NCI-H1105 (cell line): ENCODE results near the gene PRMT1.
A peak's percentile ranks its signal among the peaks of the same experiment; 100 is the strongest.

Experiments
- DNase-seq: peaks from one replicate; lab custom pipeline; 2025; lab: John Stamatoyannopoulos, UW

PRMT1 gene

DNA sequence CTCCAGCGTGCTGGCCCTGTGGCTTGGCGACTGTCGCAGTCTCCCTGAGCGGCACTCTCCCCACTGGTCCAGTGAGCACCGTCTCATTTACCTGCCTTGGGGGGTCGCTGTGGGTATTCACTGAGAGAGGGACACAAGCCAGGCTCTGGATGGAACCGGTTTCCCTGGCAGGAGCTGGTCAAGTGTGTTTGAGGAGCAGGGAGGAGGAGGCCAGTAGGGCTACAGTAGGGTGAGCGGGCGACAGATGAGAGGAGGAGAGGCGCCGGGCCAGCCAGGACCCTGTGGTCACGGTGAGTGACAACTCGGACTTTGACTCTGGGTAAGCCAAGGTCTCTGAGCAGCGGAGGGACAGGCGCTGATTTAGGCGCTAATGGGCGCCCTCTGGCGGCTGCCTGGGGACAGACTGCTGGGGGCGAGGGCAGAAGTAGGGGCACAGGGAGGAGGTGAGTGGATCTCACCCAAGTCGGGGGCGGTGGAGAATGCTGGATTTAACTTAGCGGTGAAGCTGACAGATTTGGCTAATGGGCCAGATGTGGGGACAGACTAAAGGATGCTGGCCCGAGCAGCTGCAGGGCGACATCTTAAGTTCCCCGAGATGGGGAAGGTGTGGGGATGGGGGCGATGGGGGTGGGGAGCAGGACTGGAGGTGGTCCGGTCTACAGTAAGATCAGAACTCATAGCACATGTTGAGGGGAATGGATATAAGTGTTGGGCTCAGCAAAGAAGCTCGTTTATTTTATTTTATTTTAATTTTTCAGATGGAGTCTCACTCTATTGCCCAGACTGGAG is 4.7 kb upstream of the PRMT1 start:
- peak; percentile 70 for DNase-seq

- peak; percentile 74 for DNase-seq
Observed at GRCh38 chr19:49676136-49676783, 811 bp upstream of the PRMT1 start.

DNA sequence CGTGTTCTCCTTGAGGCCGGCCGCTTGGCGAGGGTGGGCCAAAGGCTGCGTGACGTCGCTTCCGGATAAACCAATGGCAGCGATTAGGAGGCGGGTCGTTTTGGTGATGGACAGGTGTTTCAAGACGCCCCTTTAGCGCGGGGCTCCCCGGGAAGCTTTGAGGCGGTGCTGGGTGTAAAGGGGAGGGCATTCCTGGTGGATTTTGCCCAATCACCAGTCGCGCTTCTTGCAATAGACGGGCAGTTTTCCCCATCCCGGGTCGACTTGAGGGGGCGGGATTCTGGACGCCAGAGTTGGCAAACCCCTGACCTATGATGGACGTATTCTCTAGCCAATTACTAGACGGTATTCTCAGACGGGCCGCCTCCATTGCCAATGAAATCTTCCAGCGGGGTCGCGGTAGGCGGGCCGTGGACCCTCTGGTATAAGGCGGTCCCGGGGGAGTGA is 264 bp upstream of the PRMT1 start:
- peak; percentile 100 for DNase-seq

DNA sequence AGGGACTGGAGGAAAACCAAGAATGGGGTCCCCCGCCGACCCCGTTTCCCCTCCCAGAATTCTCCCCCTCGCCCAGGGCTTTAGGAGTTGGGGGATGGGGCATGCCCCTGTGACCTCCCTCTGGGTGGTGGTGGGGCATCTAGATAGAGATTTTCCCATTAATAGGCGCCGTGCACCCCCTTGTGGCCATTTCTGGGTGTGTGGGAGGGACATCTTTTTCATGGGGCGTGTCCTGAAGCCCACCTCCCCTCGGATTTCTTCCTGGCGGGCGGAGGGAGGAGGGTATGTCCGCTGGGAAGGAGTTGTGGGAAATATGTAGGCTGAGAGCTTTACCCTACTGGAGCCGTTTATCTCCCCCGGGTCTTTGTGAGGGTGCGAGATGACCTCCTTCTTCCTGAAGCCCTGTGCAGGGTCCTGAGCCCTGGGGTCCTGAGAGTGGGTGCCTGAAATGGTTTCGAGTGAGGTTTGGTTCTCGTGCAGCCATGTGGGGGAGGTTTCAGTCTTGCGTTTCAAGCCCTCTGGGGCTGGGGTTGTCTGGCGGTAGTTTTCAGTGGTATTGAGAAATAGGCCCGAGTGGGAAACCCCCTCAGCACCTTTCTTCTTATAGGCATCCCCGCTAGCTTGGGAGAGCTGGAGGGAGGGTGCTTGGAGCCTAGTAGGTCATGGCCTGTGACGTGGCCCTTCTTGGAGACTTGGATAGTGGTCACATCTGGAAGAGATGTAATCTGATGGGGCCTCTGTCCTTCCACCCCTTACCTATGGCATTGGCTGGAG is 1.0 kb downstream of the PRMT1 start:
- DNase-seq: peak; percentile 55

DNA sequence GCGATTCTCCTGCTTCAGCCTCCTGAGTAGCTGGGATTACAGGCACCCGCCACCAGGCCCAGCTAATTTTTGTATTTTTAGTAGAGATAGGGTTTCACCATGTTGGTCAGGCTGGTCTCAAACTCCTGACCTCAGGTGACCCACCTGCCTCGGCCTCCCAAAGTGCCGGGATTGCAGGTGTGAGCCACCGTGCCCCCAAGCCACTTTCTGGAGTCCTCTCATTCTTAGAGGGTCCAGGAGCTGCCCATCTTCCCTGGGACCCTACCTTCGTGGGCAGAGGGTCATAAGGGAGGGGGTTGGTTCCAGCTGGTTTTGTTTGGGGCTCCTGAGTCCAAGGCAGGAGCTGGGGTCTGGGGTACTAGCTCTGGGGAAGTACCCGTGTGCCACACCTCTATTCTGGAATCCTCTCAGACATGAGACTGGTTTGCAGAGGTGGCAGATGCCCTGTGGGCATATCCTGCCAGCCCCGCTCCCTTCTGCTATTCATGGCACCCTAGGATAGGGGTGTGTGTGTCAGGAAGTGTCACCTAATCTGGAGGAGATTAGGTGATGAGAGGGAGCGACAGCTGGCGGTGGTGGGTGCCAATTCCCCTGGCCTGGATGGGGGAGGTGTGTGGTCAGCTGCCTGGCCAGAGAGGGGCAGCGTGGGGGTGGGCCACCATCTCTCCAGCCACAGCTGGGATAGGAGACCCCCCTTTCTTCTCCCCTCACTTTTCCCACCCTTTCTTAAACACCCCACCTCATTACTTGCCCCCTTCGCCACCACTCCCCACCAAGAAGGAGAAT is 2.1 kb downstream of the PRMT1 start:
- DNase-seq: no peak

GRCh38 chr19:49679771-49680413 is 2.8 kb downstream of the PRMT1 start:
- DNase-seq: no peak

GRCh38 chr19:49680421-49681351 is 3.6 kb downstream of the PRMT1 start:
- peak; percentile 93 for DNase-seq

DNA sequence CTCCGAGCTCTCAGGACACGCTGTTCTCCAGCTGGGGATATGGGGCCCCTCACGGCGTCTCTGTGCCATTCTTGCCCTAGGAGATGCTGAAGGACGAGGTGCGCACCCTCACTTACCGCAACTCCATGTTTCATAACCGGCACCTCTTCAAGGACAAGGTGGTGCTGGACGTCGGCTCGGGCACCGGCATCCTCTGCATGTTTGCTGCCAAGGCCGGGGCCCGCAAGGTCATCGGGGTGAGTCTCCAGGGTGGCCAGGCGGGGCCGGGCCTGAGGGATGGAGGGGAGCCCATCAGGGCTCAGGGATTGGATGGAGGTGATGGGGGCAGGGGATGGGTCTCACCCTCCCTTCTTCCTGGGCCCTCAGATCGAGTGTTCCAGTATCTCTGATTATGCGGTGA is 4.8 kb downstream of the PRMT1 start:
- DNase-seq: no peak

GRCh38 chr19:49682274-49682673 is 5.2 kb downstream of the PRMT1 start:
- DNase-seq: no peak

GRCh38 chr19:49683814-49684250 is 6.8 kb downstream of the PRMT1 start:
- DNase-seq: no peak

GRCh38 chr19:49684251-49684982 is 7.3 kb downstream of the PRMT1 start:
- no peak for DNase-seq

DNA sequence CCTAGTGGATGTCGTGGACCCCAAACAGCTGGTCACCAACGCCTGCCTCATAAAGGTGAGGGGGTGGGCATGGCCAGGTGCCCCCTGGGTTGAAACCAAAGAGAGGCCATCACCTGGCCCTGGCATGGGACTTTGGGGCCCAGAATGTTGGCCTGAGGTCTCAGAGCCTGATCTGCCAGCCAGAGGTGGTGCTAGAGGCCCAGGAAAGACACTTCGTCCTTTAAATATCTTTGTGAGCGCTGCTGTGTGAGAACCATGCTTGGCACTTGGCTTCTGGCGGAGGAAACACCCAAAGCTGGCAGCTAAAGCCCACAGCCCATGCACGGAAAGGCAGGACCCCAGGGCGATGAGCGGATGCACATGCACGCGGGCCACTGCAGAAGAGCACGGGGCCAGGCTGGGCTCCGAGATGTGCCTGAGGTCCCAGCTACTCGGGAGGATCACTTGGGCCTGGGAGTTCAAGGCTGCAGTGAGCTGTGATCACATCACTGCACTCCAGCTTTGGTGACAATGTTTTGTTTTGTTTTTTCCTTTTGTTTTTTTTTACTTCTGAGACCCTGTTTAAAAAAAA is 8.0 kb downstream of the PRMT1 start:
- no peak for DNase-seq

DNA sequence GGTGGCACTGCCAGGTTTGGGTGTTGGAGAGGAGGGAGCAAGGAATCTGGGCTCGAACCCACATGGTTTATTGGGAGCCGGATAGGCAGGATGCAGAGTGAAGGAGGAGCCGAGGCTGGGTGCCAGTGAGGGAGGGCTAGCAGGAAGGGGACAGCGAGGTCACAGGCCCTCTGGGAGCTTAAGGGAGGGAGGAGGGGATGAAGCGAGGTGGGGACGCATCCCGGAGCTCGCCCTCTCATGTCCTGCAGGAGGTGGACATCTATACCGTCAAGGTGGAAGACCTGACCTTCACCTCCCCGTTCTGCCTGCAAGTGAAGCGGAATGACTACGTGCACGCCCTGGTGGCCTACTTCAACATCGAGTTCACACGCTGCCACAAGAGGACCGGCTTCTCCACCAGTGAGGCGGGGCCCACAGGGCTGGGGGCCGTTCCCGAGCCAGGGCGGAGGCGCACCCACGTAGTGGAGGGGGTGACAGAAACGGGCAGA is 8.8 kb downstream of the PRMT1 start:
- DNase-seq: no peak

DNA sequence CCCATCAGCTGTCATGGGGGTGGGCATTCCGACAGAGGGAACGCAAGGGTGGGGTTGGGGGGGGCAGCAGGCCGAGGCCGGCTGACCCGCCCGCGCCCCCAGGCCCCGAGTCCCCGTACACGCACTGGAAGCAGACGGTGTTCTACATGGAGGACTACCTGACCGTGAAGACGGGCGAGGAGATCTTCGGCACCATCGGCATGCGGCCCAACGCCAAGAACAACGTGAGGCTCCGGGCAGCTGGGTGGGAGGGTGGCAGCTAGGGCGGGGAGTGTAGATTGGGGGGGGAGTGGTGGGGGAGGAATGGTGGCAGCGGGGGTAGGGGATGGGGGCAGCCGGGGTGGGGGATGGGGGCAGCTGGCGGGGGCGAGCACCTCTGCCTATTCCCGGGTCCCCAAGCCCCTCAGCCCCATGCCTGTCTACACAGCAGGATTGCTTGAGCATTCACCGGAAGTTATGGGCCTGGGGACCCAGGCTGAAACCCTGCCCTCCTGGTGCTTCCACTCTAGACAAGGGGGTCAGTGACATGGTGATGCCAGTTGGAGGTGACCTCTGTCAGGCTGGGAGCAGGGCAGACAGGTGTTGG is 9.5 kb downstream of the PRMT1 start:
- no peak for DNase-seq

DNA sequence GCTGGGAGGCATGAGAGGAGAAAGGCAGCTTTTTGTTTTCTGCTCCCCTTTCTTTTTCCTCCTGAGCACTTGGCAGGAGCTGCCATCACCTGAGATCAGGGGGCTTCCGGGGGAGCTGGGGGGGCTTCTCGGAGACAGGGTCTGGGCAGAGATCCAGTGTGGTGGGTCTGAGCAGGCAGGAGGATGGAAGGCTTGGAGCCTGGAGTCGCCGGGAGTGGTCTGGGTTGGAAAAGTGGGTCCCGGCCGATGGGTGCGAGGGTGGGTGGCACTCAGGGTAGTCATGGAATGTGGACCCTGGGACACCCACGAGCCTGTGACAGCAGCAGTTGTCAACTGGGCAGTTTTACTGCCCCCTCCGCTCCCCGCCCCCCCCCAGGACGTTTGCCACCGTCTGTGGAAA is 10.1 kb downstream of the PRMT1 start:
- DNase-seq: no peak

GRCh38 chr19:49687566-49688316 is 10.7 kb downstream of the PRMT1 start:
- no peak for DNase-seq

GRCh38 chr19:49688531-49689132 is 11.6 kb downstream of the PRMT1 start:
- DNase-seq: no peak
